Osteoblast (primary cell): ENCODE measurements around the gene MTHFSD. TPM values are rescaled to one million over a fixed set of nuclear protein-coding genes. Genes with fewer than 3 reads are reported as not detected.

ENCODE experiments used
- DNase-seq: peaks from one replicate; pipeline ENCODE4 v3.0.0; 2011; ENCODE audit warnings: low spot score, mixed read lengths; ENCODE audit not compliant: insufficient read length; ENCODE audit errors: missing footprints
- H2AFZ ChIP-seq: 2 replicates; pipeline ENCODE4 v1.6.0; 2011; ENCODE audit warnings: mild to moderate bottlenecking, low read length
- H3K27ac ChIP-seq: 2 replicates; pipeline ENCODE4 v1.5.1; 2011; ENCODE audit warnings: mild to moderate bottlenecking, low read depth, low read length, moderate library complexity
- H3K27me3 ChIP-seq: 2 replicates; pipeline ENCODE4 v1.6.0; 2012; ENCODE audit warnings: mild to moderate bottlenecking, control low read depth, inconsistent platforms, low read length, moderate library complexity; ENCODE audit not compliant: insufficient read depth
- H3K36me3 ChIP-seq: 2 replicates; pipeline ENCODE4 v1.5.1; 2011; ENCODE audit warnings: mild to moderate bottlenecking, low read length, control low read depth, moderate library complexity; ENCODE audit not compliant: insufficient read depth
- H3K4me1 ChIP-seq: 2 replicates; pipeline ENCODE4 v1.5.1; 2011; ENCODE audit warnings: mild to moderate bottlenecking, low read length, control low read depth, moderate library complexity; ENCODE audit not compliant: insufficient read depth
- H3K4me2 ChIP-seq: 2 replicates; pipeline ENCODE4 v1.6.0; 2011; ENCODE audit warnings: mild to moderate bottlenecking, low read length; ENCODE audit not compliant: insufficient read depth
- H3K4me3 ChIP-seq: fragments of 200-600 bp; sonication (generic); 3 replicates; pipeline ENCODE4 v1.5.1; 2012; ENCODE audit warnings: mild to moderate bottlenecking, low read length, inconsistent platforms; ENCODE audit not compliant: insufficient read depth
- H3K79me2 ChIP-seq: 2 replicates; pipeline ENCODE4 v1.6.0; 2012; ENCODE audit warnings: mild to moderate bottlenecking, low read length, control low read depth, inconsistent platforms; ENCODE audit not compliant: insufficient read depth
- H3K9me3 ChIP-seq: 2 replicates; pipeline ENCODE4 v1.5.1; 2011; ENCODE audit warnings: low read depth, low read length, control low read depth
- H4K20me1 ChIP-seq: 2 replicates; pipeline ENCODE4 v1.6.0; 2012; ENCODE audit warnings: mild to moderate bottlenecking, low read length, control low read depth; ENCODE audit not compliant: insufficient read depth
- CTCF ChIP-seq: IDR thresholded peaks from 2 replicates; pipeline ENCODE4 v1.5.1; 2011; ENCODE audit warnings: mild to moderate bottlenecking, low read depth, low read length, moderate library complexity; ENCODE audit errors: extremely low read depth
- total RNA-seq: library from RNA; depleted of rRNA; stranded (reverse); fragments of >200 nt; gene quantifications from 2 replicates; pipeline ENCODE4 v1.2.3, GENCODE V29; 2012

MTHFSD gene
- total RNA-seq, 1 donor: 18.5 TPM

- H2AFZ ChIP-seq: no peak overlapping the region
- H3K79me2 ChIP-seq: no peaks in the 10 kb centered on the region
- no peaks in the 10 kb centered on the region for H3K36me3 ChIP-seq
- H3K27ac ChIP-seq: no peak overlapping the region
- no peaks in the 10 kb centered on the region for H3K4me1 ChIP-seq
- TF ChIP-seq CTCF: no peak
- no peak overlapping the region for H3K4me3 ChIP-seq
- H3K9me3 ChIP-seq: no peaks in the 10 kb centered on the region
- DNase-seq: peak; percentile 60
- H3K4me2 ChIP-seq: no peak overlapping the region
- peaks cover 94% of the 10 kb centered on the region for H3K27me3 ChIP-seq
- H4K20me1 ChIP-seq: peaks cover 4% of the 10 kb centered on the region
These were observed 57.4 kb downstream of the MTHFSD start for GRCh38 chr16:86497551-86498021.

GRCh38 chr16:86496929-86497461 is 58.0 kb downstream of the MTHFSD start:
- H3K9me3 ChIP-seq: no peaks in the 10 kb centered on the region
- no peak overlapping the region for H3K27ac ChIP-seq
- H3K4me2 ChIP-seq: no peak overlapping the region
- peaks cover 94% of the 10 kb centered on the region for H3K27me3 ChIP-seq
- no peaks in the 10 kb centered on the region for H3K79me2 ChIP-seq
- H4K20me1 ChIP-seq: peaks cover 4% of the 10 kb centered on the region
- no peaks in the 10 kb centered on the region for H3K36me3 ChIP-seq
- peak; percentile 80 for DNase-seq
- no peak for TF ChIP-seq CTCF
- no peak overlapping the region for H2AFZ ChIP-seq
- no peak overlapping the region for H3K4me3 ChIP-seq
- H3K4me1 ChIP-seq: no peaks in the 10 kb centered on the region

- H3K27me3 ChIP-seq: peaks cover 94% of the 10 kb centered on the region
- no peak for TF ChIP-seq CTCF
- H3K4me3 ChIP-seq: no peak overlapping the region
- DNase-seq: peak; percentile 86
- H2AFZ ChIP-seq: no peak overlapping the region
- H3K36me3 ChIP-seq: no peaks in the 10 kb centered on the region
- no peak overlapping the region for H3K27ac ChIP-seq
- H3K4me2 ChIP-seq: no peak overlapping the region
- H4K20me1 ChIP-seq: peaks cover 4% of the 10 kb centered on the region
- no peaks in the 10 kb centered on the region for H3K9me3 ChIP-seq
- no peaks in the 10 kb centered on the region for H3K79me2 ChIP-seq
- no peaks in the 10 kb centered on the region for H3K4me1 ChIP-seq
These were observed 58.6 kb downstream of the MTHFSD start for GRCh38 chr16:86496262-86496928.

GRCh38 chr16:86495756-86496261 is 59.2 kb downstream of the MTHFSD start:
- TF ChIP-seq CTCF: no peak
- no peak overlapping the region for H3K4me3 ChIP-seq
- peaks cover 94% of the 10 kb centered on the region for H3K27me3 ChIP-seq
- DNase-seq: peak; percentile 83
- no peaks in the 10 kb centered on the region for H3K36me3 ChIP-seq
- H2AFZ ChIP-seq: no peak overlapping the region
- no peaks in the 10 kb centered on the region for H3K79me2 ChIP-seq
- H3K4me1 ChIP-seq: no peaks in the 10 kb centered on the region
- no peak overlapping the region for H3K4me2 ChIP-seq
- peaks cover 3% of the 10 kb centered on the region for H4K20me1 ChIP-seq
- H3K27ac ChIP-seq: no peak overlapping the region
- H3K9me3 ChIP-seq: no peaks in the 10 kb centered on the region
